Esophagus muscularis mucosa (tissue), 3 donors: Measurements from ENCODE around the gene PPP6R3.

Experiments
- POLR2A ChIP-seq: fragments of 450-650 bp; IDR thresholded peaks from one replicate; pipeline ENCODE4 v1.6.1; 2017; ENCODE audit warnings: antibody characterized with exemption, moderate library complexity, mild to moderate bottlenecking, low read depth
- TF ChIP-seq, protein P1 (sequence below), 3 experiments: fragments of 200-600 bp in 2 of 3; fragments of 450-650 bp in 1 of 3; sonication (generic) in 2 of 3; IDR thresholded peaks; one replicate each; pipeline ENCODE4 v1.5.1; 2017 to 2019; ENCODE audit warnings: antibody characterized with exemption in 3 of 3, mild to moderate bottlenecking in 2 of 3, moderate library complexity in 1 of 3

GRCh38 chr11:68579455-68579854 is 118.9 kb downstream of the PPP6R3 start:
- no peak for TF ChIP-seq POLR2A
- TF ChIP-seq, protein P1, sequence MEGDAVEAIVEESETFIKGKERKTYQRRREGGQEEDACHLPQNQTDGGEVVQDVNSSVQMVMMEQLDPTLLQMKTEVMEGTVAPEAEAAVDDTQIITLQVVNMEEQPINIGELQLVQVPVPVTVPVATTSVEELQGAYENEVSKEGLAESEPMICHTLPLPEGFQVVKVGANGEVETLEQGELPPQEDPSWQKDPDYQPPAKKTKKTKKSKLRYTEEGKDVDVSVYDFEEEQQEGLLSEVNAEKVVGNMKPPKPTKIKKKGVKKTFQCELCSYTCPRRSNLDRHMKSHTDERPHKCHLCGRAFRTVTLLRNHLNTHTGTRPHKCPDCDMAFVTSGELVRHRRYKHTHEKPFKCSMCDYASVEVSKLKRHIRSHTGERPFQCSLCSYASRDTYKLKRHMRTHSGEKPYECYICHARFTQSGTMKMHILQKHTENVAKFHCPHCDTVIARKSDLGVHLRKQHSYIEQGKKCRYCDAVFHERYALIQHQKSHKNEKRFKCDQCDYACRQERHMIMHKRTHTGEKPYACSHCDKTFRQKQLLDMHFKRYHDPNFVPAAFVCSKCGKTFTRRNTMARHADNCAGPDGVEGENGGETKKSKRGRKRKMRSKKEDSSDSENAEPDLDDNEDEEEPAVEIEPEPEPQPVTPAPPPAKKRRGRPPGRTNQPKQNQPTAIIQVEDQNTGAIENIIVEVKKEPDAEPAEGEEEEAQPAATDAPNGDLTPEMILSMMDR (IDR thresholded peaks at IDR 0.05) = no peak
